Measurements from ENCODE around the gene SERPINB4. TPM values are rescaled to one million over a fixed set of nuclear protein-coding genes. Genes with fewer than 3 reads are reported as not detected.

The SERPINB4 gene
- total and polyA plus RNA-seq, 2 of the 8 experiments (the other 6 are each of a cell fraction or from before 2014, with no cell fraction given) = 0.32 to 0.36 TPM

DNA sequence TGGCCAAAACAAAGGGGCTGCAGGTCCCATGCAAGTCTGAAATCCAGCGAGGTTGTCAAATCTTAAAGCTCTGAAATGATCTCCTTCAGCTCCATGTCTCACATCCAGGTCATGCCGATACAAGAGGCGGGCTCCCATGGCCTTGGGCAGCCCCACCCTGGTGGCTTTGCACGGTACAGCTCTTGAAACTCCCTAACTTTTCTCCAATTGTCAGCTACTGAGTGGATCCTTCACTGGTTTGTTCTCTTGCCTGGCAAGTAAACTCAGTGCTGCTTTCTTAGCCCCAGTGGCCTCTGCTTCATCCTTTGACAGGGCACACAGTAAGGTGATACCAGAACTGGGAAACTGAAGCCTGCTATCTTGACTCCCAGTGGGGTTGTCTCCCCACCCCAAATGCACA is 30.6 kb downstream of the SERPINB4 start (continued):
- TF ChIP-seq EGR1 (IDR thresholded peaks at IDR 0.05; ENCODE audit: borderline replicate concordance, low read depth, low read length) (no peak), POLR2A (IDR thresholded peaks at IDR 0.05; ENCODE audit: control extremely low read depth in 1 of 2, low read depth in 2 of 2, low read length in 2 of 2) (no peak), RFX5 (IDR thresholded peaks at IDR 0.05; ENCODE audit: borderline replicate concordance, low read depth, low read length) (no peak)

All from H1 (cell line).